ENCODE measurements around the gene CD151.

The CD151 gene

DNA sequence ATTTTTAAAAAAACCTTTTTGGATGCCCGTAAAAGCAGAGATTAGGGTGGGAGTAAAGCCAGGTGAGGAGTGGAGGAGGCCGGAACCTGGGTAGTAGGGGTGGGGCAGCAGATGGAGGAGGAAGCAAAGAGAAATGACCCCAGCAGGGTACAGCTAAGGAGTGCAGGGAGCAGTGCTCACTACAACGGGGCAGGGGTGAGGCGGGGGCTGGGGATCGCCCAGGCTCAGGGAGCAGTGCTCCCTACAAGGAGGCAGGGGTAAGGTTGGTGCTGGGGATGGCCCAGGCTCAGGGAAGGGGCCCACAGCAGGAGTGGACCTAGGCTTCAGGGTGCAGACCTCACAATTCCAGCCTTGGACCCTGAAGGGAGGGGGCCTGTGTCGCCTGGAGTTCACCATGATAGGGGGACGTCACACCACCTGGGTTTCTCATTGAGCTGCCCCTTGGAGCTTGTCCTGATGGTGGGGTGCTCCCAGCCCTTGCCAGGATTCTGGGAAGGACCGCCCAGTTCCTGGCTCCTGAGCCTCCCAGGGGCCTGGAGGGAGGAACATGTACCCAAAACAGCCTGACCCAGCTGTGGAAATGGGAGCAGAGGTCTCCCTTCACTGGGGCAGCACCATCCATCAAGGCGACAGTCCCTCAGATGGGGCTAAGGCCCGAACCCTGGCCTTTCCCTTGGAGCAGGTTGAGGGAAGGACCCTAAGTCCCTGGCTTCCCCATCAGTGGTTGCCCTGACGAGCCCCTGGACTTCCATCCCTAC, 16.9 kb upstream of the CD151 start:
- no peak for DNase-seq

DNA sequence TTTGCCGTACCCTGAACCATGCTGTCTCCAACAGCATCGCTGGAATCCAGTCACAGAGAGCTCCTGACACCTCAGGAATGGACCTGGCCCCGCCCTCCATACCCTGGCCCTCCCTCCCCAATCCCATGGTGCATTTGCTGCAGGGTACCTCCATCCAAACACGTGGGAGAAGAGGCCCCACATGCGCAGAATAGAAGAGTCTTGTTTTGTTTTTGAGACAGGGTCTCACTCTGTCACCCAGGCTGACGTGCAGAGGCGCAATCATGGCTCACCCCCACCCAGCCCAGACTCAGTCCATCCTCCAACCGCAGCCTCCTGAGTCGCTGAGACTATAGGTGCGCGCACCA, 16.3 kb upstream of the CD151 start:
- DNase-seq, result no peak

DNA sequence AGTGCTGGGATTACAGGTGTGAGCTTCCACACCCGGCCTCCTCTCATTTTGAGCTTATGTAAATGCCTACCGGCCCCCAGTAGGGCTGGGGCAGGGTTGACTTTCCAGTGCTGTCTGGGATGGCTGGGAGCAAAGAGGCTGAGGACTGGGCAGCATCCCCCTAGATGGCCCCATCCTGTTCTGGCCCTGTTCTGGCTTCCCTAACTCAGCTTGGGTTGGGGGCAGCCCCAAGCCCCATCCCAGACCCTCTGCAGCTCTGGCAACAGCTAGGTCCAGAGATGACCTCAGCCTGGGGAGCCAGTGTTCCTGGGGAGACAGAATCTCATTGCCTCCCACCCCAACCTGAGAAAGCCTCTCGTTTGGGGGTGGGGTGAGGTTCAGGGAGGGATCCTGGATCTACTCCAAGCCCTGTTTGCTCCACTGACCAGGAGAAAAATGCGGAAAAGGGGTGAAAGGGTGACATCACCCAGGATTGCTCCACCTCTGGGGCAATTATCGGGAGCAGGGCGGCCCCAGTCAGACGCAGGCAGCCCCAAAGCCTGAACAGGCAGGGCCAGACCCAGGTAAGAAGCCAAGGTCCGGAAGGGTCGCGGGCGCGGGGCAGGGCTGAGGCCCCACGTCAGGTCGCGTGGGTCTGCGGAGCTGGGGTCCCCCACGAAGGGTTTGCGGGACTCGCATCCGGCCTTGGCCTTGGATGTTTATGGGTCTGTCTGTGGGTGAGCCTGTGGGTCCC, 14.2 kb upstream of the CD151 start, which contains the start of gene PNPLA2:
TSS of gene PNPLA2 (plus strand) at position 519 of the 733 bp plus-strand sequence. CDS start 805 bp downstream, outside the sequence.
- no peak for DNase-seq

DNA sequence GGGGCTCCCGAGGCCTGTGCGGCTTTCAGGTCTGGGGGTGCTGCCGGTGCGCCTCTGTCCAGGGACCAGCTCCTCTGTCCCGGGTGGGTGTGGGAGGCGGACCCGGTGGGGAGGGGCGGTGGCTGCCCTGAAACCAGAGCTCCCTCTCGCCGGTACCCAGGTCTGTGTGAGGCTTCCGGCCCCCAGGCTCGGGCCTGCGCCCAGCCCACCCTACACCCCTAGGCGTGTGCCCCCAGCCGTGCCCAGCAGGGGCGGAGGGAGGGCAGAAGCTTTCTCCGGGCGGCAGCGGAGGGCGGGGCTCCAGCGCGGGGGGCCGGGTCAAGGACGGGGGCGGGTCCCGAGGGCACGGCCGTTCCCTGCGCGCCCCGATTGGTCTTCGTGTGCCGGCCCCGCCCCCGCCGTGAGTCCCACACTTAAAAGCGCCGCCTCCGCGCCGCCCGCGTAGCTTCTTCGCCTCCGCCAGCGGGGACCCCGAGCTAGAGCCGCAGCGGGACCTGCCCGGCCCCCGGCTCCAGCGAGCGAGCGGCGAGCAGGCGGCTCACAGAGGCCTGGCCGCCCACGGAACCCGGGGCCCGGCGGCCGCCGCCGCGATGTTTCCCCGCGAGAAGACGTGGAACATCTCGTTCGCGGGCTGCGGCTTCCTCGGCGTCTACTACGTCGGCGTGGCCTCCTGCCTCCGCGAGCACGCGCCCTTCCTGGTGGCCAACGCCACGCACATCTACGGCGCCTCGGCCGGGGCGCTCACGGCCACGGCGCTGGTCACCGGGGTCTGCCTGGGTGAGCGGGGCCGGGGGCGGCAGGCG, 13.4 kb upstream of the CD151 start:
- DNase-seq, result peak; percentile 87 to 92 (median 90)

DNA sequence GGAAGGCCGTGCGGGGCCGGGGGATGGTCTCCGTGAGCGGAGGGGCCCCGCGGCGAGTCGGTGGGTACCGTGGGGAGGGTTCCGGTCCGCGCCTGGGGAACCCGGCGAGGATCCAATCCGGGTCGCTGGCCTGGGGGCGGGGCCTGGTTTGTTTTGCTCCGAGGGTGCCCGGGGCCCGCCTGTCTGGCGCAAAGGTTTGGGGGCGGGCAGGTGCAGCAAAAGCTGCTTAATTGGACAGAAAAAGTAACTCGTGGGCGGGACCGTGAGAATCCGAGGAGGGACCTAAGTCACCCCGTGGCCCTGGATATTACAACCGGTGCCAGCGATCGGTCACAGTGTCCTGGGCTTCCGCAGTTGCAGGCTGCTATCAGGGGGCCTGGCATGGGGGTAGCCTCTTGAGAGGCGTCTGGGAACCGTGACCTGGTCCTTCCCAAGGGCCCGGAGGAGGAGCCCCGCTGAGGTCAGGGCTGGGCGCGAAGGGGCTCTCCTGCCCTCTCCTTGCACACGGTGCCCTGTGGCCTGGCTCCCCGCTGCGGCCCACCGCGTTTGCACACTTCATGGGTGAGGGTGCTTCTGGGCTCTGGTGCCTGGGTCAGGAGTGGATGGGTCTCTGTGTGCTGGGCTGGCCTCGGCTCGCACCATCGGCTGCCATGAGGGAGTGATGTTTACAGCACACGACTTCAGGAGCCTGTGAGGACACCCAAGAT, 12.7 kb upstream of the CD151 start:
- peak; percentile 90 to 97 (median 94) for DNase-seq

DNA sequence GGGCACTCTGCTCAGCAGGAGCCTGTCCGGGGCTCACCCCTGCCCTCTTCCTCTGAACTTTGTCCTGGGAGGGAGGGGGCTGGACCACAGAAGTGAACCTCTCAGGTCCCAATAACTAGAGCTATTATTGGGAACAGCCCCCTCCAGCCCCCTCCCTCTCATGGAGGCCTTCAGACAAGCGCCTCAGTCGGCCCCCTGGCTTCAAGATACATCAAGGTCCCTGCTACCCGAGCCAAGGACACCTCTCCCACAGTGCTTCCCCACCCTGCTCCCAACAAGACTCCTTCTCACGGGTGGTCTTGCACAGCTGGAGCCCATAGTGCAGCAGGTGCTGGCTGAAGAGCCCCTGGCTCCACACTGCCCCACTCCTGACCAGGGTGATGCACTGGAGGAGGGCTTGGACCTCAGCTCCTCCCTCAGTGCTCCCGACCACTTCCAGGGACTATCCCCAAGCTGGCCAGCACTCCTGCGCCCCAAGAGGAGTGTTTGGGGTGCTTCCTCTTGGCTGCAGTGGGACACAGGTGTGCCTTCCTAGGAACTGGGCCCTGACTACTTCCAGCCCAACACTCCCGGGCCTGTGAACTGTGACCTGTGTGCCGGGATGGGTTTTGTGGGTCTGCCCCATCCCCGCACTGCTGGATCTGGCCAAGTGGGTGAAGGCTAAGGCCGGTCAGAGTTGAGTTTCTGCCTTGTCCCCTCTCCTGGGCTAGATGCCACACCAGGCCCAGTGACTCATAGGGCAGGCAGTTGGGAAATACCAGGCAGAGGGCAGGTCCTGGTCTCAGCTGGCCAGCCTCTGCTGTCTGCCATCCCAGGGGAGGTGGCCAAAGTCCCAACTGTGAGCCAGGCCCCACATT, 11.9 kb upstream of the CD151 start:
- no peak for DNase-seq

DNA sequence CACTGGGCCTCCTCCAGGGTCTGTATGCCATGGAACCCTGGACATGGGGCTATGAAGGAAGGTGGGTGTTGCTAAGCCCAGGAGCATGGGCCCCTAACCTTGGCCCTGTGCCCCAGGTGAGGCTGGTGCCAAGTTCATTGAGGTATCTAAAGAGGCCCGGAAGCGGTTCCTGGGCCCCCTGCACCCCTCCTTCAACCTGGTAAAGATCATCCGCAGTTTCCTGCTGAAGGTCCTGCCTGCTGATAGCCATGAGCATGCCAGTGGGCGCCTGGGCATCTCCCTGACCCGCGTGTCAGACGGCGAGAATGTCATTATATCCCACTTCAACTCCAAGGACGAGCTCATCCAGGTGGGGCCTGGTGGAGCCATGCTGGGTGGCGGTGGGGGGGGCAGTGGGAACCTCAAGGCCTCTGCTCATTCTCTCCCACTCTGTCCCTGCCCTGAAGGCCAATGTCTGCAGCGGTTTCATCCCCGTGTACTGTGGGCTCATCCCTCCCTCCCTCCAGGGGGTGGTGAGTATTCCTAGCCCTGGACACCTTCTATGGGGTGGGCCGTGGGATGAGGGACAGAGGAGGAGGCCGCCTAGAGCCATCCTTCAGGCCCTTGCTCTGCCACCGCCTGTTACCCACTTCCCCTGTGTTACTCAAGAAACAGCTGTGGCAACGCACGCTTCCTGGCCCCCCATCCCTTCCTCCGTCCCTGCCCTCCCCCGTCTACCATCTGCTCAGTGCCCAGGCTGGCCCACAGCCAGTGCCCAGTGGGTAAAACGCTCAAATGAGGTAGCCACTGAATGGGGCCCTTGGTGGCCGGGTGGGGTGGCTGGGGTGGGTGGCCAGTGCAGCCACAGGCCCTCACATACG, 11.0 kb upstream of the CD151 start:
- DNase-seq, result no peak

DNA sequence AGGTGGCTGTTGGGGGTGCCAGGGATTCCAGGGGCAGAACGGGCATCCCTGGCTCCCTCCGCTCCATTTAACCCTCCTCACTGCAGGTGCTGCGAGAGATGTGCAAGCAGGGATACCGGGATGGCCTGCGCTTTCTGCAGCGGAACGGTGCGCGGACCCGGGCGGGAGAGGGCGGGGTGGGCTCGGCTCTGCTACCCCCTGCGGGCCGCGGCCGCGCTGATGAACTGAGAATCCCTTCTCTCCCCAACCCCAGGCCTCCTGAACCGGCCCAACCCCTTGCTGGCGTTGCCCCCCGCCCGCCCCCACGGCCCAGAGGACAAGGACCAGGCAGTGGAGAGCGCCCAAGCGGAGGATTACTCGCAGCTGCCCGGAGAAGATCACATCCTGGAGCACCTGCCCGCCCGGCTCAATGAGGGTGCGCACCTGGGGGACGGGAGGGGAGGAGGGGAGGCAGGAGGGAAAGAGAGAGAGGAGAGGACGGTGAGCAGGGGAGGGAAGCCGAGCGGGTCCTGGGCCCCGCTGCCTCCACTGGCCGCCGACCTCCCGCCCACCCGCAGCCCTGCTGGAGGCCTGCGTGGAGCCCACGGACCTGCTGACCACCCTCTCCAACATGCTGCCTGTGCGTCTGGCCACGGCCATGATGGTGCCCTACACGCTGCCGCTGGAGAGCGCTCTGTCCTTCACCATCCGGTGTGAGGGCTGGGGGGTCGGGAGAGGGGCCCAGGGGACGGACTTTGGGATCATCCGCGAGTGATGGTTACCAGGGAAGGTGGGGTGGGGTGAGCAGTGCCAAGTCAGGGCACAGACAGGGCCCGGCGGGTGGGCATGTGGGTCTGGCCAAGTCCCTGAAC, 9.1 kb upstream of the CD151 start:
- no peak for DNase-seq

DNA sequence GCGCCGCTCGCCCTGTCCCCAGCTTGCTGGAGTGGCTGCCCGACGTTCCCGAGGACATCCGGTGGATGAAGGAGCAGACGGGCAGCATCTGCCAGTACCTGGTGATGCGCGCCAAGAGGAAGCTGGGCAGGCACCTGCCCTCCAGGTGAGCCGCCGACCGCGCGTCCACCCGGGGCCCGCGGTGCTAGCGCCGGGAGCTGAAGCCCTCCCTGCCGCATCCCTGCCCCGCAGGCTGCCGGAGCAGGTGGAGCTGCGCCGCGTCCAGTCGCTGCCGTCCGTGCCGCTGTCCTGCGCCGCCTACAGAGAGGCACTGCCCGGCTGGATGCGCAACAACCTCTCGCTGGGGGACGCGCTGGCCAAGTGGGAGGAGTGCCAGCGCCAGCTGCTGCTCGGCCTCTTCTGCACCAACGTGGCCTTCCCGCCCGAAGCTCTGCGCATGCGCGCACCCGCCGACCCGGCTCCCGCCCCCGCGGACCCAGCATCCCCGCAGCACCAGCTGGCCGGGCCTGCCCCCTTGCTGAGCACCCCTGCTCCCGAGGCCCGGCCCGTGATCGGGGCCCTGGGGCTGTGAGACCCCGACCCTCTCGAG, 8.4 kb upstream of the CD151 start:
- no peak for DNase-seq

DNA sequence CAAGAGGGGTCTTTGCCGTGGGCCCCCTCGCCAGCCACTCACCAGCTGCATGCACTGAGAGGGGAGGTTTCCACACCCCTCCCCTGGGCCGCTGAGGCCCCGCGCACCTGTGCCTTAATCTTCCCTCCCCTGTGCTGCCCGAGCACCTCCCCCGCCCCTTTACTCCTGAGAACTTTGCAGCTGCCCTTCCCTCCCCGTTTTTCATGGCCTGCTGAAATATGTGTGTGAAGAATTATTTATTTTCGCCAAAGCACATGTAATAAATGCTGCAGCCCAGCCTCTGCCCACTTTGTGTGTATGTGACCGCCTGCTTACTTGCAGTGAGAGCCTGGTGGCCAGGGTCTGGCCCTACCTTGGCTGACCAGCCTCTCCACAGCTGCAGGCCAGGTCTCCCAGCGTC, 7.8 kb upstream of the CD151 start:
- no peak for DNase-seq

DNA sequence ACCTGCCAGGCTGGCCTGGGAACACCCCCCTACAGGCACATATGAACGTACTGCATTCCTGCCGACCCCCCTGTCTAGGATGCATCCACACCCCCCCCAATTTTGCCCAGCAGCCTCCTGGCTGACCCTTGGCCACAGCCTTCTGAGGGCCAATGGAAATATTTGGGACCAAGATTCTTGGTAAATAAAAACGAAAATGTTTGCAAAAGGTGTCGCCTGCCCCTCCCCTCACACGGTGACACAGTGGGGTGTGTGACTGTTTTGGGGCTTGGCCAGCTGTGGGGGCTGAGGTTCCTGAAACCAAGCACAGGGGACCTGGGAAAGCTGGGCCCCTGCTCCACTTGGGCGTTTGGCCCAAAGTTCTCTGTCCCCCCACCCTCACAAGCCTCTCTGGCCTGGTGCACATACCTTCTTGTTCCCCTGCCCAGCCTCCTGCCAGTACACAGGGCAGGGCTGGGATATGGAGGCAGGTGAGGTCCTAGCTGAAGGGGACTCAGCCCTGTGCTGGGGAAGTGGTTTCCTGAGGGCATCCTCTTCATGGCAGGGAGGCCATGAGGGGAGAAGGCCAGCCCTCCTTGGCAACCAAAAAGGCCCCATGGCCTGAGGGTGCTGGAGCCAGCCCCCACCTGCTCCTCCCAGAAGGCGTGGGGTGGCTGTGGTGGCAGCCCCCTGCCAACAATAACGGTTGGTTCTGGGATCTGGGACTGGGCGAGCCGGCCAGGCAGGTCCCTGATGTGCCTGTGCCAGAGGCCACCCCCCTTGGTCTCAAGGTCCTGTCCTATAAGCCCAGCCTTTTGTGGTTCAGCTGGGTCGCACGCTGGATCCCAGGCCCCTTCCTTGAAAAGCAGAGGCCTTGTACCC, 7.2 kb upstream of the CD151 start:
- DNase-seq, result no peak

DNA sequence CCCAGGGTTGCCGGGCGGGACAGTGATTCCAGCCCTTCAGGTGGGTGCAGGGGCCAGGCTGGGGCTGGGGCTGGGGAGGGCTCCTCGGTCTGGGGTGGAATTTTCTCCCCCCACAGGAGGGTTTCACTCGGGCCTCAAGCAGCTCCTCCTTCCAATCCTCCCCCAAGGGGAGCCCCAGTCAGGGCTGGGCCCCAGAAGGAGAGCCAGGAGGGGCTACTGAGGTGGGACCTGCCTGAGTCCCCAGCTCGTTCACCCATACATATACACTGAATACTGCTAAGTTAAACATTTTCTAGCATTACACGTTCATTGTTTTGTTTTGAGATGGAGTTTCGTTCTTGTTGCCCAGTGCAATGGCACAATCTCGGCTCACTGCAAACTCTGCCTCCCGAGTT, 6.5 kb upstream of the CD151 start:
- no peak for DNase-seq

DNA sequence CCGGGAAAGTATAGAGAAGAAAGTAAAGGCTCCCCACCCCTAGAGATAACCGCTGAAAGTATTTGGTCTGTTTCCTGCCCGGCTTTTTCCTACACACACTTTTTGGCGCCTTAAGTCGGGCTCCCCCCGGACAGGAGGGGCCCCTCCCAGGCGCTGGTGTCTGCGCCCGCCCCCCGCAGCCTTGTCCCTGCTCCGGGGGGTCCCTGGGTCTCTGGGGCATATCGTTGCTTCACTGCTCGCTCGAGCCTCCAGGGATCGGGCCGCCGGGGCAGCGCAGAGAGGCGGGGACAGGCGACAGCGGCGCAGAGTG, 6.0 kb upstream of the CD151 start:
- DNase-seq, result no peak

DNA sequence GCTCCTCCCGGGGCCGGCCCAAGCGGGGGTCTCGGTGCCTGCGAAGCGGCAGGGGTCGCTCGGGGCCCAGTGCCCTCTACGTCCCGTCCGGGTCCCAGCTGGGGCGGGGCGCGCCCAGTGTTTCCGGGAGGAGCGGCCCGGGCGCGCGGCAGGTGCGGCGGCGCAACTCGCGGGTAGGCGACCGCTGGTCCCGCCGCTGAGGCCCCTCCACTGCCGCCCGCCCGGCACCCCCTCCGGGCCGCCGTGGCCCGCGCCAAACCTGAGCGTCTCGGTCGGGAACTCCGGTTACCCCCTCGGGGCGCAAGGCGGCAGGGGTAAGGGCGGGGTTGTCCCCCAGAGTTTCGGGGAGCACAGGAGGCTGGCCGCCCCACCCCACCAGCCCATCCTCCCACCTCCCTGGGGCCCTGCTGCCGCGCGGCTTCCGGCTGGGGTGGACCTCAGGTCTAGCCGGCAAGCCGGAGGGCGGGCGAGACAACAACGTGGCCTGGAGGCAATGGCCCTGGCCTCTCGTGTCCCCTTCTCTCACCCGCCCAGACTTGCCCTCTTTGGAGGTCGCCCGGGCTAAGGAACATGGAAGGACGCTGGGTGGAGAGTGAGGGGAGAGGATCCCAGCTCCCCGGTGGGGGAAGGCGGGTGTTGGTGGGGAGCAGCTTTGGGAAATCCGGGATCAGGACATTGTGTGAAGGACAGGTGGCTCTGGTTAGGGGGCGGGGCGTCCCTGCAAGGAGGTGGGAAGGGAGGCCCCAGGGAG, 5.4 kb upstream of the CD151 start:
- DNase-seq, result peak in 1 of 5 donors; percentile 35

DNA sequence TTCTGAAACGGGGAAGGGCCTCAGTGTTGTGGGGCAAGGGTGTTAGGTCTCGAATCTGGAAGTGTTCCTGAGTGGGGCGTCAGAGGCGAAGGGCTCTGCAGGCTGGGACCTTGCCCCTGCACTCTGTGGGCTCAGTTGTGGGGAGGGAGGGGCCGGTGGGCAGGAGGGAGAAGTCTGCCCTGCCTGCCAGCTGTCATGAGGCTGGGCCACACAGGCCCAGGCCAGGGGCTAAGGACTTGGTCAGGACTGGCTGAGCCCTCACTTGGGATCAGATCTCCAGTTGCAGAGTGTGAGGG, 4.9 kb upstream of the CD151 start, which contains the start of gene CRACR2B:
TSS of gene CRACR2B (plus strand) at position 23 of the 296 bp plus-strand sequence. CDS start 689 bp downstream, outside the sequence.
- DNase-seq, result no peak

DNA sequence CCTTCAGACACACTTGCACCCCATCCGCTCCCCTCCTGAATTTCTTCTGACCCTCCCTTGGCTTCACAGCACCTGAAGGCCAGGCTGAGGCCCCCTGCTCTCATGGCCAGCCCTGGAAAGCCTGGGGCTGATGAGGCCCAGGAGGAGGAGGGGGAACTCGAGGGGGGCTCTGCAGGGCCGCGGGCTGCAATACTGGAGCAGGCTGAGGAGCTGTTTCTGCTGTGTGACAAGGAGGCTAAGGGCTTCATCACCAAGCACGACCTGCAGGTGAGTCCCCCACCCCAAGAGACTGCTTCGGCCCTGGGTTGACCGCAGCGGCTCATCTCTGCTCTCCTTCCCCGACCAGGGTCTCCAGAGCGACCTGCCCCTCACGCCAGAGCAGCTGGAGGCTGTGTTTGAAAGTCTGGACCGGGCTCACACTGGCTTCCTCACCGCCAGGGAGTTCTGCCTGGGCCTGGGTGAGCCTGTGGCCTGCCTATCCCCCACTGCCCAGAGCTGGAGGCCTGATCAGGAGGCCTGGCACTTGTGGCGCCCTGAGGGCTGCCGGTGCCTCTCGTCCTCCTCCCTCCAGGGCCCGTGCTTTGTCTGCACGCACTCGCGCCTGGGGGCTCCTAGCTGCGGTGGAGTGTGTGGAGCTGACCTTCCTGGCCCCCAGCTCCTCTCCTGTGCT, 4.1 kb upstream of the CD151 start:
- DNase-seq, result no peak

DNA sequence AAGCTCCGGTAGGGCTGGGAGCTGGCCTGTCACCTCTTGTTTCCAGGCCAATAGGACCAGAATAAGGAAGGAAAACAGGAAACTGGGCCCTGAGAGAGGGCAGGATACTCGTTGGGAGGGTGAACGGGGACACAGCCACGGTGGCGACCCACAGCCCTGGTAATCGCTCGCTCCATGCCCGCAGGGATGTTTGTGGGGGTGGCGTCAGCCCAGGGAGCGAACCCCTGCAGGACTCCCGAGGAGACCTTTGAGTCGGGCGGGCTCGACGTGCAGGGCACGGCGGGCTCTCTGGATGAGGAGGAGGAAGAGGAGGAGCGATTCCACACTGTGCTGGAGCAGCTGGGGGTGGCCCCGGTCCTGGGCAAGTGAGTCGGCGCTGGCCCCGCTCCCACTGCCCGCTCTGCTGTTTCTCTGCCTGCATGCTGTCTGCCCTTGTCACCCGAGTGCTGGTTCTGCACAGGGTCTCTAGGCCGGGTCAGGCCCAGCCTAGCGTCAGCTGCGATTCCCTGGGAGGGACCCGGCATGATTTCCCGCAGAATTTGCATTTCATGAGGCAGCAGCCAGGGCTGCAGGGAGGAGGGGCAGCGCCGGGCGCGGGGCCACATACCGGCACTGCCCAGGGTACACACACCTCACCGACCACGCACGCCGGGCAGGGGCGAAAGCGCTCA, 3.4 kb upstream of the CD151 start:
- DNase-seq, result no peak
